K562 (cell line): ENCODE data around the gene F2RL1. TPM values are rescaled to one million over a fixed set of nuclear protein-coding genes. Genes with fewer than 3 reads are reported as not detected.
A peak's percentile ranks its signal among the peaks of the same experiment; 100 is the strongest.

Experiments
- BCLAF1 ChIP-seq, 2 experiments: fragments of 450-650 bp in 1 of 2; IDR thresholded peaks; 2 replicates each; pipeline ENCODE4 v1.6.1; 2011 to 2017; ENCODE audit warnings: low read depth in 2 of 2, antibody characterized with exemption in 1 of 2, borderline replicate concordance in 1 of 2, low read length in 1 of 2, mild to moderate bottlenecking in 1 of 2, mixed read lengths in 1 of 2; ENCODE audit not compliant: control insufficient read depth in 1 of 2
- CTCF ChIP-seq, 3 experiments: IDR thresholded peaks in 2 of 3; conservative IDR thresholded peaks in 1 of 3; 2 replicates each; pipeline ENCODE4 v1.5.1; 2011 to 2012; ENCODE audit warnings: low read length in 3 of 3, mild to moderate bottlenecking in 3 of 3, control low read depth in 2 of 3, improper control_type of control experiment in 1 of 3, inconsistent platforms in 1 of 3, low read depth in 1 of 3, mixed read lengths in 1 of 3, moderate library complexity in 1 of 3; ENCODE audit not compliant: insufficient read depth in 2 of 3
- E2F4 ChIP-seq: sonication (generic); formaldehyde crosslinking; IDR thresholded peaks from 2 replicates; pipeline ENCODE4 v1.8.0; 2022; ENCODE audit warnings: mild to moderate bottlenecking, low read depth, missing genetic modification reagents
- FOXK1 ChIP-seq: sonication (generic); formaldehyde crosslinking; IDR thresholded peaks from 2 replicates; pipeline ENCODE4 v1.8.0; 2022; ENCODE audit warnings: missing genetic modification reagents, mild to moderate bottlenecking, borderline replicate concordance
- JUN ChIP-seq, 2 experiments: sonication (generic) in 1 of 2; formaldehyde crosslinking in 1 of 2; IDR thresholded peaks; 2 replicates each; pipeline versions ENCODE4 v1.6.1 to v1.8.0; 2012 to 2022; ENCODE audit warnings: borderline replicate concordance in 2 of 2, mild to moderate bottlenecking in 2 of 2, improper control_type of control experiment in 1 of 2, low read depth in 1 of 2, low read length in 1 of 2, missing genetic modification reagents in 1 of 2
- MITF ChIP-seq: IDR thresholded peaks from 2 replicates; pipeline ENCODE4 v1.6.1; 2014; ENCODE audit warnings: antibody characterized with exemption
- NFATC3 ChIP-seq: fragments of 450-650 bp; IDR thresholded peaks from 2 replicates; pipeline ENCODE4 v1.6.1; 2017; ENCODE audit warnings: mild to moderate bottlenecking
- NKRF ChIP-seq: fragments of 450-650 bp; IDR thresholded peaks from 2 replicates; pipeline ENCODE4 v1.6.1; 2016; ENCODE audit warnings: borderline replicate concordance
- NR2C1 ChIP-seq, 2 experiments: fragments of 450-650 bp; IDR thresholded peaks; 2 replicates each; pipeline ENCODE4 v1.6.1; 2017; ENCODE audit warnings: mild to moderate bottlenecking in 2 of 2, antibody characterized with exemption in 1 of 2, inconsistent platforms in 1 of 2, missing compliant biosample characterization in 1 of 2, missing genetic modification characterization in 1 of 2
- PATZ1 ChIP-seq: fragments of 250-450 bp; sonication (Bioruptor Pico); IDR thresholded peaks from 2 replicates; pipeline ENCODE4 v1.5.0; 2020; ENCODE audit warnings: mild to moderate bottlenecking, borderline replicate concordance
- SREBF2 ChIP-seq: sonication (generic); formaldehyde crosslinking; IDR thresholded peaks from 2 replicates; pipeline ENCODE4 v1.4.0; 2020; ENCODE audit warnings: mild to moderate bottlenecking, missing genetic modification reagents
- ZBED1 ChIP-seq: IDR thresholded peaks from 2 replicates; pipeline ENCODE4 v1.6.1; 2014
- polyA plus RNA-seq, 8 experiments: library from polyadenylated mRNA; depleted of rRNA in 4 of 8; stranded (reverse) in 5 of 8; unstranded in 3 of 8; fragments of >200 nt; fragmentation: Nextera tagmentation in 2 of 8; fragmentation: Illumina TruSeq in 1 of 8; extraction: Ambion mirVana in 2 of 8; extraction: Trizol in 1 of 8; gene quantifications; 2 replicates each; pipeline versions ENCODE4 v1.2.1 to v1.2.3, GENCODE V29; 2011 to 2014; ENCODE audit warnings: inconsistent platforms in 1 of 8, missing spikeins in 1 of 8
- total RNA-seq, 7 experiments: library from RNA; depleted of rRNA in 6 of 7; stranded (reverse); fragments of >200 nt in 6 of 7; fragmentation: Illumina TruSeq in 2 of 7; extraction: Trizol in 2 of 7; gene quantifications; 2 replicates each; pipeline versions ENCODE4 v1.2.1 to v1.2.3, GENCODE V29; 2011 to 2021; ENCODE audit warnings: low replicate concordance in 1 of 7

F2RL1 gene
- total and polyA plus RNA-seq, 9 of the 15 experiments (the other 6 are each of a cell fraction or from before 2014, with no cell fraction given): 0.03 to 0.50 (median 0.27) TPM; not detected in 6

- no peak for TF ChIP-seq PATZ1 (CRISPR knock-in tag)
- TF ChIP-seq NR2C1 (IDR thresholded peaks at IDR 0.05): no peak
- no peak for TF ChIP-seq NR2C1 (tag; IDR thresholded peaks at IDR 0.05)
- no peak for TF ChIP-seq MITF
- no peak for TF ChIP-seq FOXK1 (CRISPR knock-in tag)
- TF ChIP-seq BCLAF1 (IDR thresholded peaks at IDR 0.05; ENCODE audit: borderline replicate concordance in 1 of 2, control insufficient read depth in 1 of 2, low read depth in 2 of 2, low read length in 1 of 2): no peak
- TF ChIP-seq CTCF (IDR thresholded peaks at IDR 0.05 in 2 of 3, conservative IDR thresholded peaks at IDR 0.05 in 1 of 3; ENCODE audit: insufficient read depth in 2 of 3, low read depth in 1 of 3, low read length in 3 of 3): peak in 1 of 3 experiments; percentile 26; a peak in 1 of 6 replicates
- TF ChIP-seq E2F4 (CRISPR knock-in tag): no peak
- no peak for TF ChIP-seq SREBF2 (CRISPR knock-in tag)
- peak; percentile 49; the same call in 1 of the 2 replicates for TF ChIP-seq JUN (IDR thresholded peaks at IDR 0.05; ENCODE audit: borderline replicate concordance, low read depth, low read length)
- no peak for TF ChIP-seq JUN (CRISPR knock-in tag; IDR thresholded peaks at IDR 0.05; ENCODE audit: borderline replicate concordance)
- TF ChIP-seq ZBED1: no peak
- TF ChIP-seq NKRF: no peak
- no peak for TF ChIP-seq NFATC3
Observed at GRCh38 chr5:76849419-76850291, 30.8 kb downstream of the F2RL1 start, which contains the start of gene S100Z (continued).
